ENCODE data around the gene FRMD8. TPM values are rescaled to one million over a fixed set of nuclear protein-coding genes. Genes with fewer than 3 reads are reported as not detected.

The FRMD8 gene
- total RNA-seq, 1 donor from 2014 or later = 65.9 TPM

DNA sequence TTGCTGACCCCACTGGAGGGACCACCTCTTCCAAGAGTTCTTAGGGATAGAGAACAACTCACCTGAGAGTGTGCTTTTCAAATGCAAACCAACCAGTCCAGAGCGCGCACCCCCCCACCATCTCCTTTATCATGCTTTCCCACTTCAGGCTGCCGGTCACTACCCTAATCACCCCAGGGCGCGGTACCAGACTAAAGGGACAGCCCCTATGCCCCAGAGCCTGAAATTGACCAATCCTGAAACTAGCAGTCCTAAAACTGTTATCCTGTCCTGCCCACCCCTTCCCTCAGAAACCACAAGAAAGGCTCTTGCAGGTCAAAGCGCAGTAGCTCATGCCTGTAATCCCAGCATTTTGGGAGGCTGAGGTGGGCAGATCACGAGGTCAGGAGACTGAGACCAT, 73.1 kb downstream of the FRMD8 start:
- intact Hi-C loops (cut with DNase I) = no loop called here
- no peak for DNase-seq (ENCODE audit: low spot score)
- no peak for ATAC-seq

Other genes with a start within 250 kb of the FRMD8 start
- not detected for gene SPDYC, start 216.4 kb upstream of the FRMD8 start, total RNA-seq
- gene CAPN1, start 204.7 kb upstream of the FRMD8 start, total RNA-seq = 125 TPM
- gene POLA2, start 124.7 kb upstream of the FRMD8 start, total RNA-seq = 5.5 TPM
- 34.7 TPM for gene CDC42EP2, start 71.8 kb upstream of the FRMD8 start, total RNA-seq
- gene DPF2, start 52.8 kb upstream of the FRMD8 start, total RNA-seq = 62.5 TPM
- gene TIGD3, start 31.9 kb upstream of the FRMD8 start, total RNA-seq = not detected
- 12.0 TPM for gene SLC25A45, start 4.0 kb upstream of the FRMD8 start, total RNA-seq
- gene NEAT1, start 36.2 kb downstream of the FRMD8 start, total RNA-seq = 1,255 TPM
- 14,857 TPM for gene MALAT1, start 112.4 kb downstream of the FRMD8 start, total RNA-seq
- 64.0 TPM for gene SCYL1, start 138.4 kb downstream of the FRMD8 start, total RNA-seq
- gene LTBP3, start 171.7 kb downstream of the FRMD8 start, total RNA-seq = 306 TPM
- gene ZNRD2, start 183.8 kb downstream of the FRMD8 start, total RNA-seq = 23.7 TPM
- gene FAM89B, start 185.9 kb downstream of the FRMD8 start, total RNA-seq = 44.1 TPM
- 149 TPM for gene EHBP1L1, start 189.4 kb downstream of the FRMD8 start, total RNA-seq
- 1.5 TPM for gene KCNK7, start 209.2 kb downstream of the FRMD8 start, total RNA-seq
- gene MAP3K11, start 227.6 kb downstream of the FRMD8 start, total RNA-seq = 132 TPM
- gene PCNX3, start 229.1 kb downstream of the FRMD8 start, total RNA-seq = 23.9 TPM